HL-60 (cell line): ENCODE results near the gene CALML3.

Experiments used
- CTCF ChIP-seq: IDR thresholded peaks from one replicate; pipeline ENCODE4 v1.5.1; 2011; ENCODE audit warnings: low read length, control low read depth, inconsistent platforms; ENCODE audit not compliant: insufficient read depth
- POLR2AphosphoS5 ChIP-seq: IDR thresholded peaks from 2 replicates; pipeline ENCODE4 v1.6.1; 2012; ENCODE audit warnings: low read depth
- SPI1 ChIP-seq: IDR thresholded peaks from 2 replicates; pipeline ENCODE4 v1.6.1; 2012; ENCODE audit warnings: low read depth, mild to moderate bottlenecking, borderline replicate concordance
- TF ChIP-seq, protein P1 (sequence below): IDR thresholded peaks from 2 replicates; pipeline ENCODE4 v1.6.1; 2012; ENCODE audit warnings: low read depth; ENCODE audit not compliant: insufficient replicate concordance

DNA sequence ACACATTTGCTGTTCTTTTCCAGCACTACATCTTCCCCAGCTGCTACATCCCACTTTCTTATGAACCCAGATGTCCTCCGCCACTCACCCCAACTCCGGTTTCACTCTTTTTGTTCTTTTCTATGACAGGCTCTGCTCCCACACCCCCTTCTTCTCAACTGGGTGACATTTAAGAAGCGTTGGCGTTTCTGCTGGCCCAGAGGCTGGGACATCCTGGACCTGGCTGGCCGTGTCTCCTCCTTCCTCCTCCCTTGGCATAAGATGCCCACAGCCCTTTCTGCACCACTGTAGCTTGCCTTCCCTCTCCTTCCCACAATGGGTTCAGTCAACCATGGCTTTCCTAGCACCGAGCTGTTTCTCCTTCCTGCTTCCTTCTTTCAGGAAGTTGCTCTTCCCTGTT lies 16.0 kb upstream of the CALML3 start:
- TF ChIP-seq CTCF (no peak), POLR2AphosphoS5 (no peak), SPI1 (no peak)
- TF ChIP-seq, protein P1, sequence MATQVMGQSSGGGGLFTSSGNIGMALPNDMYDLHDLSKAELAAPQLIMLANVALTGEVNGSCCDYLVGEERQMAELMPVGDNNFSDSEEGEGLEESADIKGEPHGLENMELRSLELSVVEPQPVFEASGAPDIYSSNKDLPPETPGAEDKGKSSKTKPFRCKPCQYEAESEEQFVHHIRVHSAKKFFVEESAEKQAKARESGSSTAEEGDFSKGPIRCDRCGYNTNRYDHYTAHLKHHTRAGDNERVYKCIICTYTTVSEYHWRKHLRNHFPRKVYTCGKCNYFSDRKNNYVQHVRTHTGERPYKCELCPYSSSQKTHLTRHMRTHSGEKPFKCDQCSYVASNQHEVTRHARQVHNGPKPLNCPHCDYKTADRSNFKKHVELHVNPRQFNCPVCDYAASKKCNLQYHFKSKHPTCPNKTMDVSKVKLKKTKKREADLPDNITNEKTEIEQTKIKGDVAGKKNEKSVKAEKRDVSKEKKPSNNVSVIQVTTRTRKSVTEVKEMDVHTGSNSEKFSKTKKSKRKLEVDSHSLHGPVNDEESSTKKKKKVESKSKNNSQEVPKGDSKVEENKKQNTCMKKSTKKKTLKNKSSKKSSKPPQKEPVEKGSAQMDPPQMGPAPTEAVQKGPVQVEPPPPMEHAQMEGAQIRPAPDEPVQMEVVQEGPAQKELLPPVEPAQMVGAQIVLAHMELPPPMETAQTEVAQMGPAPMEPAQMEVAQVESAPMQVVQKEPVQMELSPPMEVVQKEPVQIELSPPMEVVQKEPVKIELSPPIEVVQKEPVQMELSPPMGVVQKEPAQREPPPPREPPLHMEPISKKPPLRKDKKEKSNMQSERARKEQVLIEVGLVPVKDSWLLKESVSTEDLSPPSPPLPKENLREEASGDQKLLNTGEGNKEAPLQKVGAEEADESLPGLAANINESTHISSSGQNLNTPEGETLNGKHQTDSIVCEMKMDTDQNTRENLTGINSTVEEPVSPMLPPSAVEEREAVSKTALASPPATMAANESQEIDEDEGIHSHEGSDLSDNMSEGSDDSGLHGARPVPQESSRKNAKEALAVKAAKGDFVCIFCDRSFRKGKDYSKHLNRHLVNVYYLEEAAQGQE: no peak
